Activated CD8-positive, alpha-beta memory T cell treated with anti-CD3 and anti-CD28 coated beads for 24 hours (primary cell): ENCODE results near the gene FNDC4.

Source experiments
- DNase-seq: peaks from one replicate; pipeline ENCODE4 v3.0.0-alpha.2; 2020

FNDC4 gene

GRCh38 chr2:27492557-27492956 is 2.4 kb downstream of the FNDC4 start:
- DNase-seq, result no peak

GRCh38 chr2:27489498-27490397 is 5.3 kb downstream of the FNDC4 start, which contains the start of gene IFT172:
IFT172 (minus strand) TSS chr2:27489743; CDS start chr2:27489653, 90 bp downstream.
- DNase-seq, result peak; percentile 97

GRCh38 chr2:27489118-27489497 is 5.9 kb downstream of the FNDC4 start:
- no peak for DNase-seq

- no peak for DNase-seq
These were observed 9.5 kb downstream of the FNDC4 start for GRCh38 chr2:27485496-27485895.

- DNase-seq, result no peak
These were observed 23.0 kb downstream of the FNDC4 start for GRCh38 chr2:27471961-27472360.

- no peak for DNase-seq
These were observed 30.6 kb downstream of the FNDC4 start for GRCh38 chr2:27464443-27464842.

- no peak for DNase-seq
These were observed 33.9 kb downstream of the FNDC4 start for GRCh38 chr2:27461118-27461517.

GRCh38 chr2:27453968-27454367 is 41.0 kb downstream of the FNDC4 start:
- no peak for DNase-seq

GRCh38 chr2:27451095-27451494 is 43.9 kb downstream of the FNDC4 start:
- DNase-seq, result no peak

GRCh38 chr2:27448381-27448780 is 46.6 kb downstream of the FNDC4 start:
- DNase-seq, result no peak

- DNase-seq, result no peak
These were observed 48.9 kb downstream of the FNDC4 start for GRCh38 chr2:27446057-27446456.

- DNase-seq, result no peak
These were observed 49.4 kb downstream of the FNDC4 start for GRCh38 chr2:27445615-27446014.

GRCh38 chr2:27445155-27445554 is 49.8 kb downstream of the FNDC4 start:
- DNase-seq, result no peak

- DNase-seq, result no peak
These were observed 52.1 kb downstream of the FNDC4 start for GRCh38 chr2:27442920-27443282.

- peak; percentile 70 for DNase-seq
These were observed 52.8 kb downstream of the FNDC4 start, which contains the start of gene KRTCAP3 for GRCh38 chr2:27441958-27442919. KRTCAP3 (plus strand) TSS chr2:27442381; CDS start chr2:27442413, 32 bp downstream.
